HG02852 (cell line): Measurements from ENCODE around the gene GABBR1.

Experiments used
- ATAC-seq: cut with Tn5 transposase; IDR thresholded peaks from one replicate; pipeline ENCODE4 v1.9.1; 2021; ENCODE audit warnings: mild to moderate bottlenecking, moderate library complexity; ENCODE audit not compliant: unreplicated experiment

The GABBR1 gene

GRCh38 chr6:29577544-29577943 lies 55.4 kb downstream of the GABBR1 start:
- ATAC-seq, result no peak

GRCh38 chr6:29576056-29576455 lies 56.9 kb downstream of the GABBR1 start:
- no peak for ATAC-seq

- no peak for ATAC-seq
These were observed 65.0 kb downstream of the GABBR1 start for GRCh38 chr6:29567991-29568390.

- no peak for ATAC-seq
These were observed 65.4 kb downstream of the GABBR1 start for GRCh38 chr6:29567541-29567940.

- ATAC-seq, result no peak
These were observed 66.1 kb downstream of the GABBR1 start for GRCh38 chr6:29566856-29567255.

- peak; percentile 80 for ATAC-seq
These were observed 68.1 kb downstream of the GABBR1 start for GRCh38 chr6:29564875-29565274.

- ATAC-seq, result no peak
These were observed 69.5 kb downstream of the GABBR1 start for GRCh38 chr6:29563435-29563965.

GRCh38 chr6:29561606-29562181 lies 71.3 kb downstream of the GABBR1 start:
- no peak for ATAC-seq

- ATAC-seq, result no peak
These were observed 71.9 kb downstream of the GABBR1 start for GRCh38 chr6:29561091-29561490.

GRCh38 chr6:29559524-29560287 lies 73.3 kb downstream of the GABBR1 start, which contains the start of gene UBD:
TSS of gene UBD (minus strand) at chr6:29559732. CDS start at chr6:29559701, 31 bp downstream.
- no peak for ATAC-seq

GRCh38 chr6:29558439-29559079 lies 74.4 kb downstream of the GABBR1 start:
- no peak for ATAC-seq

- no peak for ATAC-seq
These were observed 75.7 kb downstream of the GABBR1 start for GRCh38 chr6:29557320-29557719.

- no peak for ATAC-seq
These were observed 78.2 kb downstream of the GABBR1 start for GRCh38 chr6:29554764-29555163.

GRCh38 chr6:29553268-29554057 lies 79.5 kb downstream of the GABBR1 start:
- peak; percentile 40 for ATAC-seq

- ATAC-seq, result peak; percentile 80
These were observed 80.4 kb downstream of the GABBR1 start for GRCh38 chr6:29552512-29553051.

- ATAC-seq, result no peak
These were observed 85.4 kb downstream of the GABBR1 start for GRCh38 chr6:29547573-29547972.

GRCh38 chr6:29537714-29538403 lies 95.1 kb downstream of the GABBR1 start:
- ATAC-seq, result no peak

- no peak for ATAC-seq
These were observed 100.5 kb downstream of the GABBR1 start for GRCh38 chr6:29532320-29532951.

- no peak for ATAC-seq
These were observed 101.3 kb downstream of the GABBR1 start for GRCh38 chr6:29531668-29532067.
